C4-2B (cell line): ENCODE results near the gene CTSS.
A peak's percentile ranks its signal among the peaks of the same experiment; 100 is the strongest.

Source experiments
- H3K27ac ChIP-seq: fragments of 450-650 bp; 2 replicates; pipeline ENCODE4 v1.5.1; 2017
- CTCF ChIP-seq: fragments of 450-650 bp; conservative IDR thresholded peaks from 2 replicates; pipeline ENCODE4 v1.5.1; 2017; ENCODE audit warnings: mild to moderate bottlenecking
- ZFX ChIP-seq: fragments of 450-650 bp; IDR thresholded peaks from 2 replicates; pipeline ENCODE4 v1.6.1; 2017

CTSS gene

GRCh38 chr1:150696590-150696989 lies 69.0 kb downstream of the CTSS start:
- peak overlapping the region; percentile 33 for H3K27ac ChIP-seq
- TF ChIP-seq CTCF, result no peak
- no peak for TF ChIP-seq ZFX

- H3K27ac ChIP-seq, result no peak overlapping the region
- TF ChIP-seq CTCF (no peak), ZFX (no peak)
These were observed 69.4 kb downstream of the CTSS start for GRCh38 chr1:150696162-150696561.

GRCh38 chr1:150695561-150695960 lies 70.0 kb downstream of the CTSS start:
- TF ChIP-seq ZFX (no peak), CTCF (no peak)
- no peak overlapping the region for H3K27ac ChIP-seq

GRCh38 chr1:150692720-150693119 lies 72.9 kb downstream of the CTSS start:
- TF ChIP-seq ZFX (no peak), CTCF (no peak)

GRCh38 chr1:150688763-150689162 lies 76.8 kb downstream of the CTSS start:
- H3K27ac ChIP-seq, result no peak overlapping the region
- TF ChIP-seq CTCF, result no peak
- TF ChIP-seq ZFX, result no peak

More at GRCh38 chr1:150692720-150693119, 72.9 kb downstream of the CTSS start:
- H3K27ac ChIP-seq, result no peak overlapping the region

GRCh38 chr1:150686275-150686674 lies 79.3 kb downstream of the CTSS start:
- H3K27ac ChIP-seq, result no peak overlapping the region
- no peak for TF ChIP-seq ZFX
- no peak for TF ChIP-seq CTCF

- TF ChIP-seq CTCF (no peak), ZFX (no peak)
- H3K27ac ChIP-seq, result no peak overlapping the region
These were observed 81.7 kb downstream of the CTSS start for GRCh38 chr1:150683914-150684313.
